SU-DHL-6 (cell line): Measurements from ENCODE around the gene RPL18.

Experiments
- CTCF ChIP-seq: fragments of 200-600 bp; sonication (generic); IDR thresholded peaks from one replicate; pipeline ENCODE4 v1.5.1; 2017; ENCODE audit warnings: antibody characterized with exemption, mild to moderate bottlenecking, low read length, moderate library complexity; ENCODE audit not compliant: insufficient read depth, poor library complexity, severe bottlenecking
- EZH2phosphoT487 ChIP-seq: fragments of 200-600 bp; sonication (generic), shearing (Covaris generic); conservative IDR thresholded peaks from 2 replicates; pipeline ENCODE4 v1.6.1; 2018; ENCODE audit warnings: mild to moderate bottlenecking, antibody characterized with exemption, low read length, moderate library complexity, mixed read lengths

- TF ChIP-seq CTCF (no peak), EZH2phosphoT487 (no peak)
Observed at GRCh38 chr19:48587387-48587786, 31.6 kb downstream of the RPL18 start.
